ENCODE data around the gene IFT81. TPM values are rescaled to one million over a fixed set of nuclear protein-coding genes. Genes with fewer than 3 reads are reported as not detected.

IFT81 gene
- polyA plus RNA-seq, 2 of the 4 experiments (the other 2 are of a cell fraction), result 40.7 to 73.4 TPM

DNA sequence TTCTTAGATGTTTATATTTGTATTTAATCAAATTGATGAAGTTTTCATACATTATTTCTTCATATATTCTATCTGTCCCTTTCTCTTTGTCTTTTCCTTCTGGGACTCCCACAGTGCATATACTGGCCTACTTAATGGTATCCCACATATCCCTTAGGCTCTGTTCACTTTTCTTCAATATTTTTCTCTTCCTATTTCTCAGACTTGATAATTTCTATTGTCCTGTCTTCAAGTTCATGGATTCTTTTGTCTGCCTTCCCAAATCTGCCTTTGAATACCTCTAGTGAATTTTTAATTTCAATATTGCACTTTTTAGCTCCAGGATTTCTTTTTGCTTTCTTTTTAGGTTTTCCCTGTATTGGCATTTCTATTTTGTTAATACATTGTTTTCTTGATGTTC is 33.4 kb downstream of the IFT81 start:
- Histone ChIP-seq H3K9me3 (peaks cover 24% of the 10 kb centered on the region), H3K27ac (no peak overlapping the region), H3K4me1 (no peaks in the 10 kb centered on the region), H3K4me3 (no peak overlapping the region), H3K4me2 (no peak overlapping the region)
- no peak for FAIRE-seq
- no peak for DNase-seq (ENCODE audit: low read depth in 1 of 2, low spot score in 1 of 2)
- ATAC-seq, result no peak
- CTCF ChIA-PET, result interaction anchor here (0.5 kb wide), 1 partner anchor 106 kb away, joined by 4 read pairs; no protein-coding TSS in a partner anchor
- POLR2A ChIA-PET, result no interaction called here
- TF ChIP-seq BCL3 (IDR thresholded peaks at IDR 0.05) (no peak), ESRRA (IDR thresholded peaks at IDR 0.05; ENCODE audit: borderline replicate concordance, low read length) (no peak), EP300 (IDR thresholded peaks at IDR 0.05) (no peak), BHLHE40 (IDR thresholded peaks at IDR 0.05; ENCODE audit: low read depth, low read length) (no peak), TFCP2L1 (CRISPR knock-in tag; IDR thresholded peaks at IDR 0.05) (no peak), NFE2L2 (conservative IDR thresholded peaks at IDR 0.05; ENCODE audit: low read length) (no peak), POLR2AphosphoS2 (conservative IDR thresholded peaks at IDR 0.05; ENCODE audit: low read length) (no peak), RAD21 (conservative IDR thresholded peaks at IDR 0.05 in 1 of 2, IDR thresholded peaks at IDR 0.05 in 1 of 2) (no peak), ZFP36 (IDR thresholded peaks at IDR 0.05; ENCODE audit: borderline replicate concordance, partially characterized antibody) (no peak), JUNB (IDR thresholded peaks at IDR 0.05) (no peak), CHD4 (IDR thresholded peaks at IDR 0.05; ENCODE audit: borderline replicate concordance) (no peak), EHMT2 (IDR thresholded peaks at IDR 0.05; ENCODE audit: low read depth) (no peak), PHF8 (IDR thresholded peaks at IDR 0.05; ENCODE audit: borderline replicate concordance, low read depth) (no peak), NPAS2 (CRISPR knock-in tag; IDR thresholded peaks at IDR 0.05; ENCODE audit: borderline replicate concordance) (no peak), GATA3 (IDR thresholded peaks at IDR 0.05; ENCODE audit: borderline replicate concordance) (no peak), CBX2 (IDR thresholded peaks at IDR 0.05; ENCODE audit: borderline replicate concordance, low read depth) (no peak), ELK1 (IDR thresholded peaks at IDR 0.05; ENCODE audit: low read depth, low read length) (no peak), RNF2 (IDR thresholded peaks at IDR 0.05; ENCODE audit: borderline replicate concordance, low read depth) (no peak), CHD2 (IDR thresholded peaks at IDR 0.05; ENCODE audit: low read length, partially characterized antibody) (no peak)
- TF ChIP-seq, protein P1, sequence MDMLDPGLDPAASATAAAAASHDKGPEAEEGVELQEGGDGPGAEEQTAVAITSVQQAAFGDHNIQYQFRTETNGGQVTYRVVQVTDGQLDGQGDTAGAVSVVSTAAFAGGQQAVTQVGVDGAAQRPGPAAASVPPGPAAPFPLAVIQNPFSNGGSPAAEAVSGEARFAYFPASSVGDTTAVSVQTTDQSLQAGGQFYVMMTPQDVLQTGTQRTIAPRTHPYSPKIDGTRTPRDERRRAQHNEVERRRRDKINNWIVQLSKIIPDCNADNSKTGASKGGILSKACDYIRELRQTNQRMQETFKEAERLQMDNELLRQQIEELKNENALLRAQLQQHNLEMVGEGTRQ (IDR thresholded peaks at IDR 0.05), result no peak

- Histone ChIP-seq H3K9me3 (peaks cover 24% of the 10 kb centered on the region), H3K4me3 (no peak overlapping the region), H3K27ac (0 out of 6 replicates have a peak overlapping the region, but pooled peaks of 1 of the 2 experiments have one; percentile 13), H3K4me2 (no peak overlapping the region), H3K4me1 (no peaks in the 10 kb centered on the region)
- whole genome bisulfite sequencing (ENCODE audit: missing lambda C conversion rate), result 93% methylated on average over 4 of the region's 4 CpGs
- ATAC-seq, result no peak
- CTCF ChIA-PET, result interaction anchor here (1.4 kb wide), 1 partner anchor 13 kb away, joined by 4 read pairs; no protein-coding TSS in a partner anchor
- DNase-seq (ENCODE audit: low read depth in 1 of 2, low spot score in 1 of 2), result no peak
- no peak for FAIRE-seq
- POLR2A ChIA-PET, result no interaction called here
- TF ChIP-seq HOXB13 (CRISPR knock-in tag; IDR thresholded peaks at IDR 0.05; ENCODE audit: low read depth), result no peak
- no peak for TF ChIP-seq FOSB (CRISPR knock-in tag; IDR thresholded peaks at IDR 0.05)
- TF ChIP-seq HMGXB4 (CRISPR knock-in tag; IDR thresholded peaks at IDR 0.05; ENCODE audit: borderline replicate concordance), result no peak
- no peak for TF ChIP-seq NPAS2 (CRISPR knock-in tag; IDR thresholded peaks at IDR 0.05; ENCODE audit: borderline replicate concordance)
- TF ChIP-seq EHF (CRISPR knock-in tag; IDR thresholded peaks at IDR 0.05), result no peak
- TF ChIP-seq, protein P2, sequence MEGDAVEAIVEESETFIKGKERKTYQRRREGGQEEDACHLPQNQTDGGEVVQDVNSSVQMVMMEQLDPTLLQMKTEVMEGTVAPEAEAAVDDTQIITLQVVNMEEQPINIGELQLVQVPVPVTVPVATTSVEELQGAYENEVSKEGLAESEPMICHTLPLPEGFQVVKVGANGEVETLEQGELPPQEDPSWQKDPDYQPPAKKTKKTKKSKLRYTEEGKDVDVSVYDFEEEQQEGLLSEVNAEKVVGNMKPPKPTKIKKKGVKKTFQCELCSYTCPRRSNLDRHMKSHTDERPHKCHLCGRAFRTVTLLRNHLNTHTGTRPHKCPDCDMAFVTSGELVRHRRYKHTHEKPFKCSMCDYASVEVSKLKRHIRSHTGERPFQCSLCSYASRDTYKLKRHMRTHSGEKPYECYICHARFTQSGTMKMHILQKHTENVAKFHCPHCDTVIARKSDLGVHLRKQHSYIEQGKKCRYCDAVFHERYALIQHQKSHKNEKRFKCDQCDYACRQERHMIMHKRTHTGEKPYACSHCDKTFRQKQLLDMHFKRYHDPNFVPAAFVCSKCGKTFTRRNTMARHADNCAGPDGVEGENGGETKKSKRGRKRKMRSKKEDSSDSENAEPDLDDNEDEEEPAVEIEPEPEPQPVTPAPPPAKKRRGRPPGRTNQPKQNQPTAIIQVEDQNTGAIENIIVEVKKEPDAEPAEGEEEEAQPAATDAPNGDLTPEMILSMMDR (IDR thresholded peaks at IDR 0.05), result no peak
- TF ChIP-seq GATA3 (IDR thresholded peaks at IDR 0.05; ENCODE audit: borderline replicate concordance), result no peak
- TF ChIP-seq MAFK (IDR thresholded peaks at IDR 0.05; ENCODE audit: partially characterized antibody), result no peak
- TF ChIP-seq, protein P3, sequence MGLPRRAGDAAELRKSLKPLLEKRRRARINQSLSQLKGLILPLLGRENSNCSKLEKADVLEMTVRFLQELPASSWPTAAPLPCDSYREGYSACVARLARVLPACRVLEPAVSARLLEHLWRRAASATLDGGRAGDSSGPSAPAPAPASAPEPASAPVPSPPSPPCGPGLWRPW (IDR thresholded peaks at IDR 0.05), result no peak
- TF ChIP-seq RCOR1 (IDR thresholded peaks at IDR 0.05; ENCODE audit: low read depth, low read length), result no peak
- no peak for TF ChIP-seq ZC3H11A (IDR thresholded peaks at IDR 0.05)
- TF ChIP-seq, protein P1 (IDR thresholded peaks at IDR 0.05), result no peak
- TF ChIP-seq CBX2 (IDR thresholded peaks at IDR 0.05; ENCODE audit: borderline replicate concordance, low read depth), result no peak
Measured at GRCh38 chr12:110159671-110160245, 35.6 kb downstream of the IFT81 start.
